ENCODE results near the gene ASPA.
A peak's percentile ranks its signal among the peaks of the same experiment; 100 is the strongest.
"Not testable (repeated sequence)": the region's sequence is repeated elsewhere in the genome, so short reads cannot be mapped to it uniquely, and the experiment has no call there.

The ASPA gene

GRCh38 chr17:3475812-3476610, at the start of gene ASPA:
Gene ASPA (plus strand): TSS chr17:3475997. CDS start chr17:3476160, 163 bp downstream.
- peak; percentile 10 for DNase-seq (ENCODE audit: low spot score)

- not testable (repeated sequence) for DNase-seq (ENCODE audit: low spot score)
Measured at GRCh38 chr17:3433215-3433614, 42.6 kb upstream of the ASPA start.

- no peak for DNase-seq (ENCODE audit: low spot score)
Measured at GRCh38 chr17:3433741-3434140, 42.1 kb upstream of the ASPA start, which contains the start of gene OR1E2. Gene OR1E2 (minus strand): TSS chr17:3433841. CDS start chr17:3433841, 0 bp downstream.

GRCh38 chr17:3438368-3438767, 37.4 kb upstream of the ASPA start:
- no peak for DNase-seq (ENCODE audit: low spot score)

- no peak for DNase-seq (ENCODE audit: low spot score)
Measured at GRCh38 chr17:3440451-3440850, 35.3 kb upstream of the ASPA start.

GRCh38 chr17:3447625-3448024, 28.2 kb upstream of the ASPA start:
- peak; percentile 15 for DNase-seq (ENCODE audit: low spot score)

GRCh38 chr17:3448059-3448665, 27.6 kb upstream of the ASPA start:
- no peak for DNase-seq (ENCODE audit: low spot score)

- not testable (repeated sequence) for DNase-seq (ENCODE audit: low spot score)
Measured at GRCh38 chr17:3466355-3466754, 9.4 kb upstream of the ASPA start.

GRCh38 chr17:3469529-3469928, 6.3 kb upstream of the ASPA start:
- DNase-seq (ENCODE audit: low spot score) = no peak

GRCh38 chr17:3471599-3471998, 4.2 kb upstream of the ASPA start, which contains the start of gene SPATA22:
Gene SPATA22 (minus strand): TSS chr17:3471819. CDS start chr17:3469325, 2,494 bp downstream.
- no peak for DNase-seq (ENCODE audit: low spot score)

GRCh38 chr17:3472137-3472536, 3.7 kb upstream of the ASPA start:
- DNase-seq (ENCODE audit: low spot score) = no peak

GRCh38 chr17:3474212-3474611, 1.6 kb upstream of the ASPA start:
- DNase-seq (ENCODE audit: low spot score) = peak; percentile 58

- no peak for DNase-seq (ENCODE audit: low spot score)
Measured at GRCh38 chr17:3475251-3475685, 529 bp upstream of the ASPA start.

GRCh38 chr17:3479988-3480387, 4.2 kb downstream of the ASPA start:
- DNase-seq (ENCODE audit: low spot score) = no peak

- DNase-seq (ENCODE audit: low spot score) = no peak
Measured at GRCh38 chr17:3482852-3483251, 7.1 kb downstream of the ASPA start.

GRCh38 chr17:3485481-3486068, 9.8 kb downstream of the ASPA start:
- no peak for DNase-seq (ENCODE audit: low spot score)

GRCh38 chr17:3497101-3497500, 21.3 kb downstream of the ASPA start:
- DNase-seq (ENCODE audit: low spot score) = no peak

GRCh38 chr17:3501344-3501743, 25.5 kb downstream of the ASPA start:
- DNase-seq (ENCODE audit: low spot score) = no peak

- no peak for DNase-seq (ENCODE audit: low spot score)
Measured at GRCh38 chr17:3502466-3502865, 26.7 kb downstream of the ASPA start.

GRCh38 chr17:3503285-3503684, 27.5 kb downstream of the ASPA start:
- no peak for DNase-seq (ENCODE audit: low spot score)

- DNase-seq (ENCODE audit: low spot score) = no peak
Measured at GRCh38 chr17:3505008-3505407, 29.2 kb downstream of the ASPA start.

GRCh38 chr17:3506054-3506453, 30.3 kb downstream of the ASPA start:
- DNase-seq (ENCODE audit: low spot score) = no peak

GRCh38 chr17:3507071-3507470, 31.3 kb downstream of the ASPA start:
- DNase-seq (ENCODE audit: low spot score) = no peak
